ENCODE results near the gene PXDN.
A peak's percentile ranks its signal among the peaks of the same experiment; 100 is the strongest.

Gene PXDN

GRCh38 chr2:1598041-1598710, 146.1 kb downstream of the PXDN start:
- no peak for DNase-seq (ENCODE audit: low read depth)

GRCh38 chr2:1595274-1595673, 149.0 kb downstream of the PXDN start:
- no peak for DNase-seq (ENCODE audit: low read depth)

GRCh38 chr2:1594373-1595171, 149.7 kb downstream of the PXDN start:
- no peak for DNase-seq (ENCODE audit: low read depth)

GRCh38 chr2:1594123-1594372, 150.3 kb downstream of the PXDN start:
- no peak for DNase-seq (ENCODE audit: low read depth)

GRCh38 chr2:1593371-1594122, 150.8 kb downstream of the PXDN start:
- DNase-seq (ENCODE audit: low read depth) = peak; percentile 55

- no peak for DNase-seq (ENCODE audit: low read depth)
Observed at GRCh38 chr2:1591978-1592907, 152.1 kb downstream of the PXDN start.

- DNase-seq (ENCODE audit: low read depth) = no peak
Observed at GRCh38 chr2:1591461-1591770, 152.9 kb downstream of the PXDN start.

- no peak for DNase-seq (ENCODE audit: low read depth)
Observed at GRCh38 chr2:1590596-1591460, 153.5 kb downstream of the PXDN start.

- DNase-seq (ENCODE audit: low read depth) = peak; percentile 29
Observed at GRCh38 chr2:1588978-1589621, 155.2 kb downstream of the PXDN start.

GRCh38 chr2:1588051-1588977, 156.0 kb downstream of the PXDN start:
- DNase-seq (ENCODE audit: low read depth) = no peak

- peak; percentile 27 for DNase-seq (ENCODE audit: low read depth)
Observed at GRCh38 chr2:1586923-1587840, 157.1 kb downstream of the PXDN start.

GRCh38 chr2:1586251-1586922, 157.9 kb downstream of the PXDN start:
- DNase-seq (ENCODE audit: low read depth) = no peak

GRCh38 chr2:1585635-1586034, 158.7 kb downstream of the PXDN start:
- no peak for DNase-seq (ENCODE audit: low read depth)

- no peak for DNase-seq (ENCODE audit: low read depth)
Observed at GRCh38 chr2:1584691-1585485, 159.4 kb downstream of the PXDN start.

- DNase-seq (ENCODE audit: low read depth) = no peak
Observed at GRCh38 chr2:1584051-1584531, 160.2 kb downstream of the PXDN start.

GRCh38 chr2:1582891-1583341, 161.4 kb downstream of the PXDN start:
- DNase-seq (ENCODE audit: low read depth) = no peak

All from HS-27A (cell line).